ENCODE measurements around the gene KIAA1671.

KIAA1671 gene

GRCh38 chr22:25039255-25039654, 86.7 kb downstream of the KIAA1671 start:
- Histone ChIP-seq H3K9me3 (ENCODE audit: control extremely low read depth in 1 of 5, control insufficient read depth in 4 of 5, insufficient read depth in 2 of 5, low read depth in 1 of 5, low read length in 4 of 5) (no peaks in the 10 kb centered on the region), H3K4me1 (ENCODE audit: control extremely low read depth in 1 of 4, control insufficient read depth in 4 of 4, insufficient read depth in 4 of 4, low read length in 3 of 4) (no peaks in the 10 kb centered on the region), H3K4me3 (ENCODE audit: control insufficient read depth in 1 of 7, extremely low read depth in 1 of 7, insufficient read depth in 4 of 7, low read depth in 2 of 7, low read length in 6 of 7) (no peak overlapping the region), H3K36me3 (ENCODE audit: control insufficient read depth in 4 of 4, insufficient read depth in 4 of 4, low read length in 3 of 4) (no peaks in the 10 kb centered on the region), H3K27ac (ENCODE audit: insufficient read depth in 1 of 2, low read depth in 1 of 2, low read length in 2 of 2, poor library complexity in 1 of 2, severe bottlenecking in 2 of 2) (no peak overlapping the region), H3K27me3 (replicated peaks in 2 of 5; ENCODE audit: control insufficient read depth in 4 of 5, insufficient read depth in 5 of 5, low read length in 4 of 5) (peaks cover 0 to 2% (median 0%) of the 10 kb centered on the region in 5 experiments)
- WGBS (ENCODE audit: insufficient coverage), result 96% methylated on average over 17 of the region's 17 CpGs
- ChIA-PET CTCF (no interaction called here), POLR2A (no interaction called here)
- no peak for DNase-seq

GRCh38 chr22:25039754-25040153, 87.2 kb downstream of the KIAA1671 start:
- no peaks in the 10 kb centered on the region for H3K36me3 ChIP-seq (ENCODE audit: control insufficient read depth in 4 of 4, insufficient read depth in 4 of 4, low read length in 3 of 4)
- no peak overlapping the region for H3K27ac ChIP-seq (ENCODE audit: insufficient read depth in 1 of 2, low read depth in 1 of 2, low read length in 2 of 2, poor library complexity in 1 of 2, severe bottlenecking in 2 of 2)
- H3K27me3 ChIP-seq (replicated peaks in 2 of 5; ENCODE audit: control insufficient read depth in 4 of 5, insufficient read depth in 5 of 5, low read length in 4 of 5), result peaks cover 0 to 2% (median 0%) of the 10 kb centered on the region in 5 experiments
- ChIA-PET POLR2A (no interaction called here), CTCF (no interaction called here)
- no peaks in the 10 kb centered on the region for H3K9me3 ChIP-seq (ENCODE audit: control extremely low read depth in 1 of 5, control insufficient read depth in 4 of 5, insufficient read depth in 2 of 5, low read depth in 1 of 5, low read length in 4 of 5)
- no peak for DNase-seq
- WGBS (ENCODE audit: insufficient coverage), result 97% methylated on average over 13 of the region's 14 CpGs
- no peak overlapping the region for H3K4me3 ChIP-seq (ENCODE audit: control insufficient read depth in 1 of 7, extremely low read depth in 1 of 7, insufficient read depth in 4 of 7, low read depth in 2 of 7, low read length in 6 of 7)
- no peaks in the 10 kb centered on the region for H3K4me1 ChIP-seq (ENCODE audit: control extremely low read depth in 1 of 4, control insufficient read depth in 4 of 4, insufficient read depth in 4 of 4, low read length in 3 of 4)

GRCh38 chr22:25045159-25045558, 92.6 kb downstream of the KIAA1671 start:
- H3K9me3 ChIP-seq (ENCODE audit: control extremely low read depth in 1 of 5, control insufficient read depth in 4 of 5, insufficient read depth in 2 of 5, low read depth in 1 of 5, low read length in 4 of 5), result no peaks in the 10 kb centered on the region
- no peaks in the 10 kb centered on the region for H3K27me3 ChIP-seq (replicated peaks in 2 of 5; ENCODE audit: control insufficient read depth in 4 of 5, insufficient read depth in 5 of 5, low read length in 4 of 5)
- H3K4me1 ChIP-seq (ENCODE audit: control extremely low read depth in 1 of 4, control insufficient read depth in 4 of 4, insufficient read depth in 4 of 4, low read length in 3 of 4), result no peaks in the 10 kb centered on the region
- POLR2A ChIA-PET, result no interaction called here
- H3K27ac ChIP-seq (ENCODE audit: insufficient read depth in 1 of 2, low read depth in 1 of 2, low read length in 2 of 2, poor library complexity in 1 of 2, severe bottlenecking in 2 of 2), result no peak overlapping the region
- DNase-seq, result no peak
- 100% methylated on average over 1 of the region's 2 CpGs for WGBS (ENCODE audit: insufficient coverage)
- no peaks in the 10 kb centered on the region for H3K36me3 ChIP-seq (ENCODE audit: control insufficient read depth in 4 of 4, insufficient read depth in 4 of 4, low read length in 3 of 4)
- H3K4me3 ChIP-seq (ENCODE audit: control insufficient read depth in 1 of 7, extremely low read depth in 1 of 7, insufficient read depth in 4 of 7, low read depth in 2 of 7, low read length in 6 of 7), result no peak overlapping the region
- CTCF ChIA-PET, result interaction anchor here (0.7 kb wide), 2 partner anchors 107 to 129 kb away, joined by 3 read pairs; no protein-coding TSS in a partner anchor

- 96% methylated on average over 6 of the region's 6 CpGs for WGBS (ENCODE audit: insufficient coverage)
- POLR2A ChIA-PET, result no interaction called here
Measured at GRCh38 chr22:25048071-25048470, 95.6 kb downstream of the KIAA1671 start.

GRCh38 chr22:25048659-25049647, 96.4 kb downstream of the KIAA1671 start:
- H3K27me3 ChIP-seq (replicated peaks in 2 of 5; ENCODE audit: control insufficient read depth in 4 of 5, insufficient read depth in 5 of 5, low read length in 4 of 5), result no peaks in the 10 kb centered on the region
- peak; percentile 52 to 67 (median 63) for DNase-seq
- WGBS (ENCODE audit: insufficient coverage), result 43% methylated on average over 7 of the region's 9 CpGs
- no peak overlapping the region for H3K27ac ChIP-seq (ENCODE audit: insufficient read depth in 1 of 2, low read depth in 1 of 2, low read length in 2 of 2, poor library complexity in 1 of 2, severe bottlenecking in 2 of 2)
- H3K4me1 ChIP-seq (ENCODE audit: control extremely low read depth in 1 of 4, control insufficient read depth in 4 of 4, insufficient read depth in 4 of 4, low read length in 3 of 4), result no peaks in the 10 kb centered on the region
- no peaks in the 10 kb centered on the region for H3K36me3 ChIP-seq (ENCODE audit: control insufficient read depth in 4 of 4, insufficient read depth in 4 of 4, low read length in 3 of 4)
- CTCF ChIA-PET, result interaction anchor here (0.7 to 6.3 kb wide), 18 partner anchors 8 to 279 kb away, joined by 3 to 50 read pairs (median 4); partner anchors contain the start of genes KIAA1671 and LHFPL7
- POLR2A ChIA-PET, result no interaction called here
- no peak overlapping the region for H3K4me3 ChIP-seq (ENCODE audit: control insufficient read depth in 1 of 7, extremely low read depth in 1 of 7, insufficient read depth in 4 of 7, low read depth in 2 of 7, low read length in 6 of 7)
- peaks cover 0 to 8% (median 4%) of the 10 kb centered on the region in 5 experiments for H3K9me3 ChIP-seq (ENCODE audit: control extremely low read depth in 1 of 5, control insufficient read depth in 4 of 5, insufficient read depth in 2 of 5, low read depth in 1 of 5, low read length in 4 of 5)

More at GRCh38 chr22:25048071-25048470, 95.6 kb downstream of the KIAA1671 start:
- no peak for DNase-seq
- Histone ChIP-seq H3K4me1 (ENCODE audit: control extremely low read depth in 1 of 4, control insufficient read depth in 4 of 4, insufficient read depth in 4 of 4, low read length in 3 of 4) (no peaks in the 10 kb centered on the region), H3K4me3 (ENCODE audit: control insufficient read depth in 1 of 7, extremely low read depth in 1 of 7, insufficient read depth in 4 of 7, low read depth in 2 of 7, low read length in 6 of 7) (no peak overlapping the region), H3K27ac (ENCODE audit: insufficient read depth in 1 of 2, low read depth in 1 of 2, low read length in 2 of 2, poor library complexity in 1 of 2, severe bottlenecking in 2 of 2) (no peak overlapping the region), H3K36me3 (ENCODE audit: control insufficient read depth in 4 of 4, insufficient read depth in 4 of 4, low read length in 3 of 4) (no peaks in the 10 kb centered on the region), H3K27me3 (replicated peaks in 2 of 5; ENCODE audit: control insufficient read depth in 4 of 5, insufficient read depth in 5 of 5, low read length in 4 of 5) (no peaks in the 10 kb centered on the region), H3K9me3 (ENCODE audit: control extremely low read depth in 1 of 5, control insufficient read depth in 4 of 5, insufficient read depth in 2 of 5, low read depth in 1 of 5, low read length in 4 of 5) (peaks cover 0 to 8% (median 4%) of the 10 kb centered on the region in 5 experiments)
- CTCF ChIA-PET, result interaction anchor here (0.7 to 6.3 kb wide), 11 partner anchors 9 to 289 kb away, joined by 3 to 50 read pairs (median 6); partner anchors contain the start of genes KIAA1671 and LHFPL7

GRCh38 chr22:25049770-25050169, 97.3 kb downstream of the KIAA1671 start:
- Histone ChIP-seq H3K27me3 (replicated peaks in 2 of 5; ENCODE audit: control insufficient read depth in 4 of 5, insufficient read depth in 5 of 5, low read length in 4 of 5) (no peaks in the 10 kb centered on the region), H3K4me1 (ENCODE audit: control extremely low read depth in 1 of 4, control insufficient read depth in 4 of 4, insufficient read depth in 4 of 4, low read length in 3 of 4) (no peaks in the 10 kb centered on the region), H3K27ac (ENCODE audit: insufficient read depth in 1 of 2, low read depth in 1 of 2, low read length in 2 of 2, poor library complexity in 1 of 2, severe bottlenecking in 2 of 2) (no peak overlapping the region), H3K36me3 (ENCODE audit: control insufficient read depth in 4 of 4, insufficient read depth in 4 of 4, low read length in 3 of 4) (no peaks in the 10 kb centered on the region), H3K4me3 (ENCODE audit: control insufficient read depth in 1 of 7, extremely low read depth in 1 of 7, insufficient read depth in 4 of 7, low read depth in 2 of 7, low read length in 6 of 7) (no peak overlapping the region), H3K9me3 (ENCODE audit: control extremely low read depth in 1 of 5, control insufficient read depth in 4 of 5, insufficient read depth in 2 of 5, low read depth in 1 of 5, low read length in 4 of 5) (peaks cover 0 to 8% (median 4%) of the 10 kb centered on the region in 5 experiments)
- ChIA-PET CTCF (interaction anchor here (1.0 to 6.3 kb wide), 11 partner anchors 10 to 280 kb away, joined by 3 to 50 read pairs (median 6); partner anchors contain the start of genes KIAA1671 and LHFPL7), POLR2A (no interaction called here)
- no peak for DNase-seq
- 100% methylated on average over 4 of the region's 6 CpGs for WGBS (ENCODE audit: insufficient coverage)

GRCh38 chr22:25050566-25050965, 98.0 kb downstream of the KIAA1671 start:
- Histone ChIP-seq H3K4me3 (ENCODE audit: control insufficient read depth in 1 of 7, extremely low read depth in 1 of 7, insufficient read depth in 4 of 7, low read depth in 2 of 7, low read length in 6 of 7) (no peak overlapping the region), H3K4me1 (ENCODE audit: control extremely low read depth in 1 of 4, control insufficient read depth in 4 of 4, insufficient read depth in 4 of 4, low read length in 3 of 4) (no peaks in the 10 kb centered on the region), H3K27ac (ENCODE audit: insufficient read depth in 1 of 2, low read depth in 1 of 2, low read length in 2 of 2, poor library complexity in 1 of 2, severe bottlenecking in 2 of 2) (no peak overlapping the region), H3K9me3 (ENCODE audit: control extremely low read depth in 1 of 5, control insufficient read depth in 4 of 5, insufficient read depth in 2 of 5, low read depth in 1 of 5, low read length in 4 of 5) (peaks cover 0 to 8% (median 4%) of the 10 kb centered on the region in 5 experiments), H3K36me3 (ENCODE audit: control insufficient read depth in 4 of 4, insufficient read depth in 4 of 4, low read length in 3 of 4) (no peaks in the 10 kb centered on the region), H3K27me3 (replicated peaks in 2 of 5; ENCODE audit: control insufficient read depth in 4 of 5, insufficient read depth in 5 of 5, low read length in 4 of 5) (no peaks in the 10 kb centered on the region)
- ChIA-PET CTCF (interaction anchor here (0.8 to 6.3 kb wide), 9 partner anchors 9 to 281 kb away, joined by 3 to 50 read pairs (median 4); partner anchors contain the start of genes KIAA1671 and LHFPL7), POLR2A (no interaction called here)
- WGBS (ENCODE audit: insufficient coverage), result 97% methylated on average over 4 of the region's 5 CpGs
- no peak for DNase-seq

Data from common myeloid progenitor, CD34-positive (primary cell).